Glomerular visceral epithelial cell (primary cell): ENCODE results near the gene NKTR.

ENCODE experiments used
- DNase-seq: peaks from one replicate; pipeline ENCODE4 v3.0.0-alpha.2; 2016; ENCODE audit errors: extremely low spot score

The NKTR gene

GRCh38 chr3:42694366-42694765 lies 93.9 kb downstream of the NKTR start:
- no peak for DNase-seq

- no peak for DNase-seq
These were observed 96.1 kb downstream of the NKTR start for GRCh38 chr3:42696356-42697288.

- no peak for DNase-seq
These were observed 97.0 kb downstream of the NKTR start for GRCh38 chr3:42697289-42698051.
